Psoas muscle (tissue), 8 donors: ENCODE measurements around the gene AKAP7. TPM values are rescaled to one million over a fixed set of nuclear protein-coding genes. Genes with fewer than 3 reads are reported as not detected.
"Not testable (repeated sequence)": the region's sequence is repeated elsewhere in the genome, so short reads cannot be mapped to it uniquely, and the experiment has no call there.

ENCODE experiments used
- ATAC-seq, 4 donors: fragments of 200-7000 bp; cut with Tn5 transposase; one replicate each; pipeline ENCODE4 v1.9.1; 2020; ENCODE audit warnings: moderate library complexity in 3 of 4, mild to moderate bottlenecking in 2 of 4
- DNase-seq, 2 donors: peaks; one replicate each; pipeline ENCODE4 v3.0.0-alpha.2; 2020
- H3K27ac ChIP-seq: fragments of 200-600 bp; one replicate; pipeline ENCODE4 v1.8.0; 2022
- H3K27me3 ChIP-seq, 3 donors: fragments of 200-600 bp in 1 of 3; one replicate each; pipeline versions ENCODE4 v1.6.1 to v1.8.0; 2013 to 2022; ENCODE audit warnings: low read length in 2 of 3, mild to moderate bottlenecking in 2 of 3, moderate library complexity in 1 of 3; ENCODE audit not compliant: insufficient read depth in 3 of 3
- H3K36me3 ChIP-seq, 2 donors: fragments of 200-600 bp in 1 of 2; one replicate each; pipeline versions ENCODE4 v1.6.1 to v1.8.0; 2013 to 2022; ENCODE audit warnings: low read depth in 1 of 2, mild to moderate bottlenecking in 1 of 2, moderate library complexity in 1 of 2; ENCODE audit not compliant: insufficient read depth in 1 of 2
- H3K4me1 ChIP-seq: fragments of 200-600 bp; one replicate; pipeline ENCODE4 v1.8.0; 2022
- H3K4me3 ChIP-seq: fragments of 200-600 bp; one replicate; pipeline ENCODE4 v1.8.0; 2022; ENCODE audit warnings: mild to moderate bottlenecking
- H3K9me3 ChIP-seq: fragments of 200-600 bp; one replicate; pipeline ENCODE4 v1.8.0; 2022
- CTCF ChIP-seq: fragments of 200-600 bp; IDR thresholded peaks from one replicate; pipeline ENCODE4 v1.8.0; 2022; ENCODE audit warnings: antibody characterized with exemption
- WGBS, 3 donors: extraction: QIAGEN DNeasy Blood & Tissue Kit; methylation state at CpG; one replicate each; pipeline versions ENCODE4 v1.1.6 to v1.1.7; 2013; 5-methylcytosine and 5-hydroxymethylcytosine counted together
- intact Hi-C, 2 donors: fragments of 100-400 bp; cut with DNase I; formaldehyde crosslinking; loops; one replicate each; pipeline versions ENCODE4 v1.11.0 to v1.14.2; 2022
- long read RNA-seq, 2 donors: library from polyadenylated mRNA; unstranded; transcript quantifications; one replicate each; pipeline ENCODE4 v2.0.0, GENCODE V29; 2021
- polyA plus RNA-seq, 3 donors: library from polyadenylated mRNA; stranded (reverse); fragments of 200-250 nt; gene quantifications; one replicate each; pipeline ENCODE4 v1.2.3, GENCODE V29; 2013
- total RNA-seq, 4 donors: library from RNA; stranded (reverse); fragmentation: NEBNext Ultra II Directional in 2 of 4; extraction: Animal tissue kit (Norgen Biotek cat#: 25700) in 2 of 4; gene quantifications; one replicate each; pipeline versions ENCODE4 v1.2.1 to v1.2.4, GENCODE V29; 2021 to 2023
- donor health status: healthy with polysubstance abuse.
- donor health status: DM: no; HTN: no; CAD: no; lungs with moderate emphysema.
- donor health status: Bipolar disorder and iron deficiency.
- donor health status: healthy.
- donor health status: DM: yes; HTN: yes; CAD: no.
- donor health status: DM: no; HTN: no; CAD: no.
- donor health status: DM: no; HTN: no; CAD: no.
- donor health status: DM: yes; HTN: yes; CAD: no.

Gene AKAP7
- total RNA-seq (10 to 100 TPM in 1 of 4 donors, 1 to 10 TPM in 3; 7.6 to 11.5 (median 9.9) TPM), polyA plus RNA-seq (10 to 100 TPM in 1 of 3 donors, 1 to 10 TPM in 2; 1.3 to 11.0 (median 8.6) TPM)
- long read RNA-seq, donor 1, transcript AKAP7-204 (8 exons, 2,954 nt) = major isoform, 7 of 21 reads
- long read RNA-seq, donor 1, partial matches to known transcripts = 2 of 21 reads
- long read RNA-seq, donor 1, other reads (novel, unspliced or antisense) = 12 of 21 reads
- long read RNA-seq, donor 2, transcript AKAP7-204 (8 exons, 2,954 nt) = major isoform, 11 of 43 reads
- long read RNA-seq, donor 2, partial matches to known transcripts = 7 of 43 reads
- long read RNA-seq, donor 2, other reads (novel, unspliced or antisense) = 24 of 43 reads

DNA sequence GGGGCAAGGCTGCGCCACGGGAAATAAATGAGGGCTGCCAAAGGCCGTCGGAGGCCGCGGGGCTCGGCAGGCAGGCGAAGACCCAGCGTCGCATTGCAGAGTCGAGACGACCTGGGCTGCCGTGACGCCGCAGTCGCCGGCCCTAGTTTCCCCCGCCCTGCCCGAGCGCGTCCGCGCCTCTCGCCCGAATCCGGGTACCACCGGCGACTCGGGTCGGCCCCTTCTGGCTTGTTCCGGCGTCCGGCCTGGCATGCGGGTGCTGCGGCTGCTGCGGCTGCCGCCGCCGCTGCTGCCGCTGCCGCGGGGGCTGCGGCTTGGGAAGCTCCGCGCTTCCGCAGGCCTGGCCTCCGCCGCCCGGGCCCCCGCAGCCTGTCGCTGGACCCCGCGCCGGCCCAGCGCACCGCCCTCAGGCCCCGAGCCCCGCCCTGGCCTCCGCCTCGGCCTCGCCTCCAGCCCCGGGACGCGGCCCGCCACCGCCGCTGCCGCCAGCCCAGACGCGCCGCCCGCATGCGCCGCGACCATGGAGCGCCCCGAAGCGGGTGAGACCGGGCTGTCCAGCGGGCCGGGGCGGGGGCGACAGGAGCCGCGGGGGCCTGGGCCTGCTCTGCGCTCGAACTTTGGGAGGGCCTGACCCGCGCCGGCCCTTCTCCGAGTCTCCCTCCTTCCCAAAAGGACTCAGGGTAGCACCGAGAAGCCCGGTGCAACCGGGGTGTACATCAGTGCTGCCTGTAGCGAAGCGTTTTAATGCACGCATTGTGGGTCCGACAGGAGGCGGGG, at the start of gene AKAP7:
TSS of gene AKAP7 (plus strand) at position 224 of the 777 bp plus-strand sequence. CDS start at position 521, 297 bp downstream.
- WGBS, 3 donors = 0 to 1% (median 0%) methylated on average over 74 to 99 of the region's 99 CpGs
- H3K9me3 ChIP-seq = no peaks in the 10 kb centered on the region
- H3K4me1 ChIP-seq = peaks cover 19% of the 10 kb centered on the region
- TF ChIP-seq CTCF = no peak
- peak within 1 kb of the TSS; percentile 96 for H3K4me3 ChIP-seq
- intact Hi-C loops = no loop called here
- H3K36me3 ChIP-seq = no peaks in the 10 kb centered on the region
- DNase-seq (peak; percentile 84 to 89), ATAC-seq (peak; percentile 82 to 90 (median 88))
- no peaks in the 10 kb centered on the region for H3K27me3 ChIP-seq
- peak within 1 kb of the TSS; percentile 92 for H3K27ac ChIP-seq

DNA sequence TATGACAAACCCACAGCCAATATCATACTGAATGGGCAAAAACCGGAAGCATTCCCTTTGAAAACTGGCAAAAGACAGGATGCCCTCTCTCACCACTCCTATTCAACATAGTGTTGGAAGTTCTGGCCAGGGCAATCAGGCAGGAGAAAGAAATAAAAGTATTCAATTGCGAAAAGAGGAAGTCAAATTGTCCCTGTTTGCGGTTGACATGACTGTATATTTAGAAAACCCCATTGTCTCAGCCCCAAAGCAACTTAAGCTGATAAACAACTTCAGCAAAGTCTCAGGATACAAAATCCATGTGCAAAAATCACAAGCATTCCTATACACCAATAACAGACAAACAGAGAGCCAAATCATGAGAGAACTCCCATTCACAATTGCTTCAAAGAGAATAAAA, 44.9 kb upstream of the AKAP7 start:
- DNase-seq, ATAC-seq, intact Hi-C loops, H3K4me3 ChIP-seq, H3K9me3 ChIP-seq, H3K27ac ChIP-seq, H3K36me3 ChIP-seq, H3K27me3 ChIP-seq, H3K4me1 ChIP-seq: not testable (repeated sequence)
- 78 to 90% (median 89%) methylated on average over 3 of the region's 3 CpGs for WGBS, 3 donors

DNA sequence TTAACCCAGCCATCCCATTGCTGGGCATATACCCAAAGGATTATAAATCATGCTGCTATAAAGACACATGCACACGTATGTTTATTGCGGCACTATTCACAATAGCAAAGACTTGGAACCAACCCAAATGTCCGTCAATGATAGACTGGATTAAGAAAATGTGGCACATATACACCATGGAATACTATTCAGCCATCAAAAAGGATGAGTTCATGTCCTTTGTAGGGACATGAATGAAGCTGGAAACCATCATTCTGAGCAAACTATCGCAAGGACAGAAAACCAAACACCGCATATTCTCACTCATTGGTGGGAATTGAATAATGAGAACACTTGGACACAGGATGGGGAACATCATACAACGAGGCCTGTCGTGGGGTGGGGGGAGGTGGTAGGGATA, 43.3 kb upstream of the AKAP7 start:
- H3K4me3 ChIP-seq, H3K9me3 ChIP-seq, DNase-seq, intact Hi-C loops, H3K4me1 ChIP-seq, H3K36me3 ChIP-seq, H3K27ac ChIP-seq, H3K27me3 ChIP-seq, ATAC-seq: not testable (repeated sequence)
- 93 to 96% (median 94%) methylated on average over 5 to 7 of the region's 7 CpGs for WGBS, 3 donors

DNA sequence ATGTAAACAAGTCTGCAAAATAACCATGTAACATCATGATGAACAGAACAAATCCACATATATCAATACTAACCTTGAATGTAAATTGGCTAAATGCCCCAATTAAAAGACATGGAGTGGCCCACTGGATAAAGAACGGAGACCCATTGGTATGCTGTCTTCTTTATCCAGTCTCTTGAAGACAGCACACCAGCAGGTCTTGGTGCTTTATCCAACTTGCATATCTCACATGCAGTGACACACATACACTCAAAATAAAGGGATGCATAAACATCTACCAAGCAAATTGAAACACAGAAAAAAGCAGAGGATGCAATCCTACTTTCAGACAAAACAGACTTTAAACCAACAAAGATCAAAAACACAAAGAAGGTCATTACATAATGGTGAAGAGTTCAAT, 41.9 kb upstream of the AKAP7 start:
- no peak for TF ChIP-seq CTCF
- DNase-seq (no peak), ATAC-seq (no peak)
- 91 to 100% (median 91%) methylated on average over 1 of the region's 1 CpG for WGBS, 3 donors
- H3K4me3 ChIP-seq = no peak overlapping the region
- intact Hi-C loops = no loop called here
- peaks cover 4% of the 10 kb centered on the region for H3K9me3 ChIP-seq
- no peaks in the 10 kb centered on the region for H3K4me1 ChIP-seq
- no peaks in the 10 kb centered on the region for H3K27me3 ChIP-seq
- H3K36me3 ChIP-seq = no peaks in the 10 kb centered on the region
- no peak overlapping the region for H3K27ac ChIP-seq

DNA sequence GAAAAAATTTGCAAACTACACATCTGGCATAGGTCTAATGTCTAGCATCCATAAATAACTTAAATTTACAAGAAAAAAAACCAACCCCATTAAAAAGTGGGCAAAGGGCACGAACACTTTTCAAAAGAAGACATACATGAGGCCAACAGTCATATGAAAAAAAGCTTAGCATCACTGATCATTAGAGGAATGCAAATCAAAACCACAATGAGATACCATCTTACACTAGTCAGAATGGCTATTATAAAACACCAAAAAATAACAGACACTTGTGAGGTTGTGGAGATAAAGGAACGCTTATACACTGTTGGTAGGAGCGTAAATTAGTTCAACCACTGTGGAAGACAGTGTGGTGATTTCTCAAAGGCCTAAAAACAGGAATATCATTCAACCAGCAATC, 38.5 kb upstream of the AKAP7 start:
- no peak for ATAC-seq
- no peaks in the 10 kb centered on the region for H3K4me1 ChIP-seq
- no peak for DNase-seq
- intact Hi-C loops = no loop called here
- no peak overlapping the region for H3K27ac ChIP-seq
- H3K9me3 ChIP-seq = peaks cover 4% of the 10 kb centered on the region
- no peak for TF ChIP-seq CTCF
- H3K36me3 ChIP-seq = no peaks in the 10 kb centered on the region
- H3K4me3 ChIP-seq = no peak overlapping the region
- 85 to 89% (median 86%) methylated on average over 3 of the region's 3 CpGs for WGBS, 3 donors
- H3K27me3 ChIP-seq = no peaks in the 10 kb centered on the region
